GM21825 (cell line): ENCODE measurements around the gene NME3.

ENCODE experiments used
- ATAC-seq: cut with Tn5 transposase; IDR thresholded peaks from one replicate; pipeline ENCODE4 v1.9.1; 2021; ENCODE audit warnings: mild to moderate bottlenecking, moderate library complexity; ENCODE audit not compliant: unreplicated experiment

The NME3 gene

DNA sequence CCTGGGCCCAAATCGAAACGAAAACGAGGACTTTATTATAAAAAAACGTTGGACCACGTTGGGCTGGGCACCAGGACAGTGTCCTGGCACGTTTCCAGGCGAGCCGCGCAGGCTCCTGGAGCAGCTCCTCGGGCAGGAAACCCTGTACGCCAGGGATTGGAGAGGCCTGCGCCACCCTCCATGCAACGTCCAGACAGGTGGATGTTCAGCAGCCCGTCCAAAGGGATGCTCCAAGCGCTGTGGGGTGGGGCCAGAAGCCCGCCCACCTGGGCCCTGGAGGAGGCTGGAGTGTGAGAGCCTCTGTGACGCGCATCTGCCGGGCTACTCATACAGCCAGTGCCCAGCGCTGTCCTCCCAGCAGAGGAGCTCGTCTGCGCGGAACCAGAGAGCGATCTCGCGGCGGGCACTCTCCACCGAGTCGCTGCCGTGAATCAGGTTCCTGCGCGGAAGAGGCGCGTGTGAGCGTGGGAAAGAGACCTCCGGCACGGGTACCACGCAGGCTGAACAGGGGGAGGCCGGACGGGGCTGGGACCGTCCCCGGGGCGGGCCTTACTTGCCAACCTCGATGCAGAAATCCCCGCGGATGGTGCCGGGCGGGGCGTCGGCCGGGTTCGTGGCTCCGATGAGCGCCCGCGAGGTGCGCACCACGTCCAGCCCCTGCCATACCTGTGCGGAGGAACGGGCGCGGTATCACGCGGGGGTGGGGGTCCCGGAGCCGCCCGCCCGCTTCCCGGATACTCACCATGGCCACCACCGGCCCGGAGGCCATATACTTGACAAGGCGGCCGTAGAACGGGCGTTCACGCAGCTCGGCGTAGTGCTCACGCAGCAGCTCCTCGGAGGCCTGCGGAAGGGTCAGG lies 785 bp downstream of the NME3 start:
- ATAC-seq, result no peak

DNA sequence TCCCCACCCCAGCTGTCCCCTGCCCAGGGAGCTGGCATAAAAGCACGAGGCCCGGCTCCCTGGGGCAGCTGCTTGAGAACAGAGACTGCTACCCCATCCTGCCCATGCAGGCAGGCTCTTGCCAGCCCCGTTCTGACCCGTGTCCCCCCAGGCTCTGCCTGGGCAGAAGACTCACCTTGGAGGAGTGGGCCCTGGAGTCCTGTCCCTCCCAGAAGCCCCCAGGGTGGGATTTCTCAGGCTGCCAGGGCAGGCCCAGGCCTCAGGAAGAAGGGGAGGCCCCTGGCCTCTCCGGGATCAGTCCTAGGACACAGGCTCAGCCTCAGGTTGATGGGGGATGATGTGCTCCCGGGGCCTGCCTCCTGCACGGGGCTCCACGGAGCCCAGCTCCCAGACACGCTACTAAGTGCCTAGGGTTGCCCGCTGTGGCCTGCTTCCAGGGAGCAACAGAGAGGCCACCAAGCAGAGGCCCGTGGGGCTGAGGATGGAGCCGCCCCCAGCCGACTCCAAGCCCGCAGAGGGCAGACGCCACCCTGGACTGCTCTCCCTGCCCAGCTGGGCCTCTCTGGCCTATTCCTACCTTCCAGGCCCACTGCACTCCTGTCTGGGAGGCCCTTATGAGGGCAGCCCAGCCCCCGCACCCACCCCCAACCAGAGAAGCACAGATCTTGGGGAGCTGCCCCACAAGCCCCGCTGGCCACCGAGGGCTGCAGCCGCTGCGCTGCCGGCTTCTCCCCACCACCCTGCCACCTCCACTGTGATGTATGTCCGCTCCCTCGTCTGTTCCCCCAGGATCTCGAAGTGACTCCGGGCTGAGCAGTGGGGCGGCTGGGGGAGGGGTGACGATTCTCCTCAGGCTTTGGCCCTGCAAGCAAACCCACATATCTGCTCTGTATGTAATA lies 1.7 kb downstream of the NME3 start:
- ATAC-seq, result no peak

DNA sequence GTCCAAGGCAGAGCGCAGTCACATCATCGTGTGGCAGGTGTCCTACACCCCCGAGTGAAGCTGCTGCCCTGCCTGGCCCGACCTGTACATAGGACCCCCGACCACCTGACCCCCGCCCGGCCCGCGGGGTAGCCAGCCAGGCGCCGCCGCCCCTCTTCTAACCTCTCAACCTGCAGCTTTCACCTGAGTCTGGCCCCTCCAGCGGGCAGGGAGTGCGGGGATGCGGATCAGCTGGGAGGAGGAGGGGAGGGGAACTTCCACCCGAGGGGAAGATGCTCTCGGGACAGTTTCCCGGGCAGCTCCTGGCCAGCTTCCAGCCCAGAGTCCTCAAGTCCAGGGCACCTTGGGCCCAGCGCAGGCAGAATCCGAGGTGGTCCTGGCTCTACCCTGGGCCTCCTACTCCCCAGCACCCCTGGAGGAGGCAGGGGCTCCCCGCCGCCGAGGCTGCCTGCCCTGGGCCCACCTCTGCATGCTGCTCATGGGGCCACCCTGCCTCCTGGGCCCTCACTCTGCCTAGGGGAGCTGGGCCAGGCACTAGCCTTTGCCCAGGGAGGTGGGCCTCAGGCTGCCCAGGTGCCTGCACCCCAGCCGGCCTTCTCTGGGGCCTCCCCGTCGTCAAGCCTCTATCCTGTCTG lies 2.5 kb downstream of the NME3 start:
- no peak for ATAC-seq

DNA sequence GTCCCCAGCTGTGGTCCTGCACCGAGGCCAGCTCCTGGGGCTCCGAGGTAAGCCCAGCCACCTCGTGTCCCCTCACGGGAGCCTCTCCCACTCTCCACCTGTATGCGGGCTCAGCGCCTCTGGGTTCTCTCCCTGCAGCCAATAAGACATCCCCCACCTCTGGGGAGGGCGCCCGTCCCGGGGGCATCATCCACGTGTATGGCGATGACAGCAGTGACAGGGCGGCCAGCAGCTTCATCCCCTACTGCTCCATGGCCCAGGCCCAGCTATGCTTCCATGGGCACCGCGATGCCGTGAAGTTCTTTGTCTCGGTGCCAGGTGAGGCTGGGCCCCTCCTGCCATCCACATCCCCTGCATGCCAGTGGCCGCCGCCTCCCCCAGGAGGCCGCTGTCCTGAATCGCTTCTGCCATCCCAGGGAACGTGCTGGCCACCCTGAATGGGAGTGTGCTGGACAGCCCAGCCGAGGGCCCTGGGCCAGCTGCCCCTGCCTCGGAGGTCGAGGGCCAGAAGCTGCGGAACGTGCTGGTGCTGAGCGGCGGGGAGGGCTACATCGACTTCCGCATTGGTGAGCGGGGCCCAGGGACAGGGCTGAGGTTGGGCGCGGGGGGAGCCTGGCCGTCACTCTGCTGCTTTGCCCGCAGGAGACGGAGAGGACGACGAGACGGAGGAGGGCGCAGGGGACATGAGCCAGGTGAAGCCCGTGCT lies 3.1 kb downstream of the NME3 start:
- ATAC-seq, result no peak

DNA sequence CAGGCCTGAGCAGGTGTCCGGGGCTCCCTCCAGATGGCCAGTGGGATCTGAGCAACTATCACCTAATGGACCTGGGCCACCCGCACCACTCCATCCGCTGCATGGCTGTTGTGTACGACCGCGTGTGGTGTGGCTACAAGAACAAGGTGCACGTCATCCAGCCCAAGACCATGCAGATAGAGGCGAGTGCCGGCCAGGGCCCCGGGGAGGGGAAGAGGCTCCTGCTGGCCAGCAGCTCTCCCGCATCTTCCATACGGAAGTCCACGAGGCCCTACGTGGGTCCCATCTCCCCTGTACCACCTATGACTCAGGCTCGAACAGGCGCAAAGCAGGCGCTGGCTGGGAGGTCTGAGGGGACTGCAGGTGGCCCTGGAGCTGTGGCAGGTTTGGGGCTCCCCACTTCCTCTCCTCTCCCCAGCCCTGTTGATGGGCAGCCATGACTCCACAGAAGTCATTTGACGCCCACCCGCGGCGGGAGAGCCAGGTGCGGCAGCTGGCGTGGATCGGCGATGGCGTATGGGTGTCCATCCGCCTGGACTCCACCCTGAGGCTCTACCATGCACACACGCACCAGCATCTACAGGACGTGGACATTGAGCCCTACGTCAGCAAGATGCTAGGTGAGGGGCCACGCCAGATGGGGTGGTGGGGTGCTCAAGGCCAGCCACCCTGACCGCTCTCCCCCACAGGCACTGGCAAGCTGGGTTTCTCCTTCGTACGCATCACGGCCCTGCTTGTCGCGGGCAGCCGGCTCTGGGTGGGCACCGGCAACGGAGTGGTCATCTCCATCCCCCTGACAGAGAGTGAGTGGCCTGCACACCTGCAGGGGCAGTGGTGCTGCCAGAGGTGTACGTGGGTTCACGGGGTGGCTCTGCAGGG lies 4.0 kb downstream of the NME3 start:
- no peak for ATAC-seq

DNA sequence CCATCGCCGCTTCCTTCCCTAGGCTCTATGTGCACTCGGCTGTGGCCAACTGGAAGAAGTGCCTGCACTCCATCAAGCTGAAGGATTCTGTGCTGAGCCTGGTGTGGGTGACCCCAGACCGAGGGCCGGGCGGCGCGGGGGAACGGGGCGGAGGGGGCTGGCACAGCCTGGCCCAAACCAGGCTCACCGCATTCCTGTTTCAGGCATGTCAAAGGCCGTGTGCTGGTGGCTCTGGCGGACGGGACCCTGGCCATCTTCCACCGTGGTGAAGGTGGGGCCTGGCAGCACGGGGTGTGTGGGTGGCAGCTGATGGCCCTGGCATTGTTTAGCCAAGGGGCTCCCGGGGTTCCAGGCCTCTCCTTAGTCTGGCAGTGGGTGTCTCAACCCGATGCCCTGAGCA lies 4.6 kb downstream of the NME3 start:
- ATAC-seq, result no peak

DNA sequence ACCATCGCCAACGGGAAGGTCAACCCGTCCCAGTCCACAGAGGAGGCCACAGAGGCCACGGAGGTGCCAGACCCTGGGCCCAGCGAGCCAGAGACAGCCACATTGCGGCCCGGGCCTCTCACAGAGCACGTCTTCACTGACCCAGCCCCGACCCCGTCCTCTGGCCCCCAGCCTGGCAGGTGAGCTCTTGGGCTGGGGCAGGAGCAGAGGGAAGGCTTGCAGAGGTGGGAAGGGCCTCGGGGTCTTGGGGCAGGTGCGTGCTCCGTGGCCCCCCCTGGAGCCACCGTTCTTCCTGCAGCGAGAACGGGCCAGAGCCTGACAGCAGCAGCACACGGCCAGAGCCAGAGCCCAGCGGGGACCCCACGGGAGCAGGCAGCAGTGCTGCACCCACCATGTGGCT lies 5.1 kb downstream of the NME3 start:
- ATAC-seq, result no peak

DNA sequence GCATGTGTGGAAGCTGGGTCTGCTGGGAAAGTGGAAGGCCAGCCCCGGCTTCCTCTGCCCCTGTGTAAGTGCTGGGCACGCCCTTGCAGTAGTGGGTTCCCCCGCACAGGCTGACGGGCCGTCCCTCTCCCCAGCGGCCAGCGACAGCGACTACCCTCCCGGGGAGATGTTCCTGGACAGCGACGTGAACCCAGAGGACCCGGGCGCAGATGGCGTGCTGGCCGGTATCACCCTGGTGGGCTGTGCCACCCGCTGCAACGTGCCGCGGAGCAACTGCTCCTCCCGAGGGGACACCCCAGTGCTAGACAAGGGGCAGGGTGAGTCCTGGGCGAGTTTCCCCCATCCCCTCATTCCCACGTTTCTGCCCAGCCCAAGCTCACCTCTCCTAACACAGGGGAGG lies 5.5 kb downstream of the NME3 start:
- ATAC-seq, result no peak

DNA sequence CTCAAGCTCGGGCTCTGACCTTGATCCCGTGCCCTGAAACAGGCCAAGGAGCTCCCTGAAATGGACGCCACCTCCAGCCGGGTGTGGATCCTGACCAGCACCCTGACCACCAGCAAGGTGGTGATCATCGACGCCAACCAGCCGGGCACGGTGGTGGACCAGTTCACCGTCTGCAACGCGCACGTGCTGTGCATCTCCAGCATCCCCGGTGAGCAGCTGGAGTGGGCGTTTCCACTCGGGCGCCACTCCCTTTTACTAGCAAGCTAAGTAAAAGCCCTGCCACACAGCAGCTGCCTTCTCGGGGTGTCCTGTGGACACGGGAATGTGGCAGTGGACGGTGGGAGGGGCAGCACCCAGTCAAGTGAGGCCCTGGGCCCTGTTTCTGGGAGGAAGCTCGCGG lies 6.4 kb downstream of the NME3 start:
- ATAC-seq, result no peak

DNA sequence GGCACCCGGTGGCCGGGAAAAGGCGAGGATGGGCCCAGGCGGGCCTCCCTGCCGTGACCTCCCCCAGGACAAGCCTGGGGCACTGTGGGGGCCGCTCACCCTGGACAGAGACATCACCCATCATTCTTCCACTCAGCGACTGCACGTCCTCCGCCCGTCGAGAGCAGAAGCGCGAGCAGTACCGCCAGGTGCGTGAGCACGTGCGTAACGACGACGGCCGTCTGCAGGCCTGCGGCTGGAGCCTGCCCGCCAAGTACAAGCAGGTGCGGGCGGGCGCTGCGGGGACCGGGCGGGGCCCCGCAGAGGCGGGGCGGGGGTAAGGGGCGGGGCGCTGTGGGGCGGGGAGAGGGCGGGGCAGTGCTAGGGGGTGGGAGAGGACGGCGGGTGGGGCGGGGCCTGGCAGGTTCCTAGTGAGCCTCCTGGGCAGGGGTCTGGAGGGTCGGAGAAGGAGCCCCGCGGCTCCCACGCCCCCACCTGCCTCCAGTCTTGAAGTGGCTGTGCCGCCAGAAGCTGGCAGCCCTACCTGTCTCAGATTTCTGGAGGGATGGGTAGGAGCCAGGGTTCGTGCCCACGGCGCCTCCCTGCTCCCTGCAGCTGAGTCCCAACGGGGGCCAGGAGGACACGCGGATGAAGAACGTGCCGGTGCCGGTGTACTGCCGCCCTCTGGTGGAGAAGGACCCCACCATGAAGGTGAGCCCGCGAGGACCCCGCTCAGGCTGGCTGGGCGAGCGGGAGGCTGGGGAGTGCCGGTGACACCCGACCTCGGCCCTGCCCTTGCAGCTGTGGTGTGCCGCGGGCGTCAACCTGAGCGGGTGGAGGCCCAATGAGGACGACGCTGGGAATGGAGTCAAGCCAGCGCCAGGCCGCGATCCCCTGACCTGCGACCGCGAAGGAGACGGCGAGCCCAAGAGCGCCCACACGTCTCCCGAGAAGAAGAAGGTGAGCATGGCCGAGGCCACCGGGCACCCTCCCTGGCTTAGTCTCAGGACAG lies 7.5 kb downstream of the NME3 start:
- ATAC-seq, result no peak

DNA sequence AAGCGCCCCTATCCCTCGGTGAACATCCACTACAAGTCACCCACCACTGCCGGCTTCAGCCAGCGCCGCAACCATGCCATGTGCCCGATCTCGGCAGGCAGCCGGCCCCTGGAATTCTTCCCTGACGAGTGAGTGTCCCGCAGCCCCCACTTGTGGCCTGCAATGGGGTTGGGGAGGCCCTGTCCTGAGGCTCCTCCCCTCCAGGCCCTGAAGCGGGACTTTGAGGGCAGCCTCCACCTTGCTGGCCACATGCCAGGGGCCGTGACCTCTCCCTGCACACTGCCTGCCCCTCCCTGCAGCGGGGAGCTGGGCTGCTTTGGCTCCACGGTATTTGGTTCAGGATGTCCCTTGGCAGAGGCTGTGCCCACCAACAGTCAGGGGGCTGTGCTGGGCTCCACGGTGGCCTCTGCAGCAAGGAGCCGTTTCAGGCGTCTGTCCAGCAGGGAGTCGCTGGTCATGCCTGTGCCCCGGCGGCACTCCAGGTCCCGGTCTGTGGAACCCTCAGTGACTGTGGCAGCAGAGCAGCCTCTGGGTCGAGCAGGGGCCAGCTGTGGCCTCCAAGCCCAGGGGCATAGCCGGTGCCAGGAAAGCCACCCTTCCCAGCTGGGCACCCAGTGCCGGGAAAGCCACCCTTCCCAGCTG lies 8.3 kb downstream of the NME3 start:
- ATAC-seq, result no peak

DNA sequence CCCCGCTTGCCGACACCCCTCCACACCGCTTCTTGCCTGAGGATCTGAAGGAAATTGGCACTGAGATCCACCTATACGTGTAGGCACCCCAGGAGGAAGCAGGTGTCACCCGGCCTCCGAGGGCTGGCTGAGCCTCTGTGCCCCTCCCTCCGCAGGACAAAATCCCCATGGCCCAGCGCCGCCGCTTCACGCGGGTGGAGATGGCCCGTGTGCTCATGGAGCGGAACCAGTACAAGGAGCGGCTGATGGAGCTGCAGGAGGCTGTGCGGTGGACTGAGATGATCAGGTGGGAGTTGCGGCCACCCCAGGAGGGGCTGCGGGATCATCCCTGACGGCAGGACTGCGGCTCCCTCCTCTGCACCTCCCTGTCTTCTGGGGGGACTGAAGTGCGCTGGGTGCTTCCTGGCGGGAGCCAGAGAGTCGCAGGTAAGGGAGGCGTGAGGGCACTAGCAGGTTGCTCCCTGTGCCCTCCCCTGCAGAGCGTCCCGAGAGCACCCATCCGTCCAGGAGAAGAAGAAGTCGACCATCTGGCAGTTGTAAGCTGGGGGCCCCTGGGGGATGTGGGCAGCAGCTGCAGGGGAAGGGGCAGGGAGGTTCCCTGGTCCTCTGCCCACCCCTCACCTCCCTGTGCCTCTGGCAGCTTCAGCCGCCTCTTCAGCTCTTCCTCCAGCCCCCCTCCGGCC lies 9.0 kb downstream of the NME3 start:
- no peak for ATAC-seq

DNA sequence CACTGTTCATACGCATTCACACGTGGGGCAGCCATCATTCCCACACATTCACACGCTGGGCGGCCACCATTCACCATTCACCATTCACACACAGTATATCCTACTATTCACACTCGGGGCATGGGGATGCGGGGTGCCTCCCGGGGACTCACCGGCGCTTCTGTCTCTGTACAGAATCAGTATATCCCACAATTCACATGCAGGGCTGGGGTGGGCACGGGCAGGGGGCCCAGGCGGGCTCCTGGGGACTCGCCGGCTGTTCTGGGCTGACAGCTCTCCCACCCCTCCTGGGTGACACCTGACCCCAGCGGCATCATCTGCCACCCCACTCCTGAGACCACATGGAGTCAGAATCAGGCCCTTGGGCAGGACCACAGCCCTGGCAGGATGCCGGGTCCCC lies 9.6 kb downstream of the NME3 start:
- ATAC-seq, result no peak

DNA sequence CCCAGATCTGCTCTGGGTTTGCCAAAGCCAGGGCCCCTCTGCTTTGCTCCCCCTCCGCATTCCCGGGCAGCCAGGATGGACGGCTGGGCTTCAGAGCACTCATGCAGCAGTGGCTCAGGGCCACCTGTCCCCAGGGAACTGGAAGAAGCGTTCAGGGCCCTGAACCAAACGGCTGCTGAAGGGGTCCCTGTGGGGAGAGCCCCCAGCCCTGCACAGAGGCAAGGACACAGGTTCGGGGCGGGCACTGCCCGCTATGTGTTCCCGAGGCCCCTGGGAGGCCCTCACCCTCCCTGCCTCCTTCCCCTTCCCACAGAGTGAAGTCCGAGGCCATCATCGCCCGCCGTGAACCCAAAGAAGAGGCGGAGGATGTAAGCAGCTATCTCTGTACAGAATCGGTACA lies 10.4 kb downstream of the NME3 start:
- ATAC-seq, result no peak

DNA sequence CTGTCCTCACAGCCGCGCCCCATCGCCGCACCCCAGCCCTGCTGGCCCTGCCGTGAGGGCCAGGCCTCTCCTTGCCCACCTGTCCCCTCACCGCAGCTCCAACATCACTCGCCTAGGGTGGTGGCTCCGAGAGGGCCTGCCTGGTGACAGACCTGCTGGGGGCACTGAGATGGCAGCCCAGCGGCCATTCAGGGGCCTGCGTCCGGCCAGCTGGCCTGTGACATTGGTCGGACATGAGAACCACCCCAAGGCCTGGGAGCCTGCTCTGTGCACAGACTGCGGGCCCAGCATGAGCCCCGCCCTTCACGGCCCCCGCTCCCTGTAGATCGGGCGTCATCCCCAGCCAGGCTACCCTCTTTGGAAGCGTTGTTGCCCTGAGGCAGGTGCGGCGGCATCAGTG lies 11.8 kb downstream of the NME3 start:
- ATAC-seq, result no peak

DNA sequence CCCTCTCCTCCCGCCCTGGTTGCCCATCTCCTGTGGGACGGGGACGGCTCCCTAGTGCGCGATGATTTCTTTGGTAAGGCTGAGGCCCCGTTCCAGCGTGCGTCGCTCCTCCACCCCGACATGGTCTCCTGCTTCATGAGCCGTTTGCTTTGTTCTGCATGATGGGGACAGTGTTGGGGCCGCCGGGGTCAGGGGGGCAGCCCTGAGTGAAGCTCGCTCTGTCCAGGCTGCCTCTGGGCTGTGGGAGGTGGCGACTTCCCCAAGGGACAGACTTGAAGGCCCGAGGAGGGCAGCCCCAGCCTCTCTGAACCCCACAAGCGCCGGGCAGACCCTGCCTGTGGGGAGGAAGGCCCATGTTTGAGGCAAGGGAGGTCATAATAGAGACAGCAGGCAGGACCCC lies 12.4 kb downstream of the NME3 start:
- no peak for ATAC-seq

DNA sequence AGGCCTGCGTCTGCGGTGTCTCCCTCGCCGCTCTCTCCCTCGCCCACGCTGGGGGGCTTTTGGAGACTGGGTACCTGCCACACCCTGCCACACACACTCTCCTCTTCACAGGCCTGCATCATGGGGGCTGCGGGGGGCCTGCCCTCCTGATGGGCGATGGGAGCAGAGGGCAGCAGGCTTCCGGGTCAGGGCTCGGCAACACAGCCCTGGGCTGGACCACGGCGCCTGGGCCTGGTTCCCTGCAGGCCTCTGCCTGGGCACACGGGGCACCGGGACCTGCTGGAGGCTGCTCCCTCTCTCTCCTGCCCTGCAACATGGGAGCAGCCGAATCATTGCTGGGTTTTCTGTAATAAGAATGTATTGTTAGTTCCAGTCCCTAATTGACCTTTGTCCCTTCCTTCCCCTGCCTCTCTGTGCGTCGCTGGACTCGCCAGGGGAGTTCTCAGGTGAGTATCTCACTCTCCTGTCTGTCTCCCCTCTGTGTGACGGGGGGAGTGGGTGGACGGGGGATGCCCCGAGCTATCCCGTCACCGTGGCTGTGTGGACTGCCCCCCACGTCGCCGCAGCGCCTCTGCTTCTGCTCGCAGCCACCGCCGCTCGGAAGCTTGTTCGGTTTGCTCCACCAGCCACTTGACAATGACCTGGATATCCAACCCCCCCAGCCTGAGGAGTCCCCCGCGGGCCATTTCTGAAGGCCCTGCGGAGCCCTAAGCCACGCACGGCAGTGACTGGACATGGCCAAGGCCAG lies 13.5 kb downstream of the NME3 start:
- ATAC-seq, result no peak
